B cell (primary cell): Measurements from ENCODE around the gene CLIP1. TPM values are rescaled to one million over a fixed set of nuclear protein-coding genes. Genes with fewer than 3 reads are reported as not detected.
A peak's percentile ranks its signal among the peaks of the same experiment; 100 is the strongest.

ENCODE experiments used
- ATAC-seq: fragments of 200-7000 bp; cut with Tn5 transposase; one replicate; pipeline ENCODE4 v1.10.0; 2021; ENCODE audit warnings: low read depth, mild to moderate bottlenecking, moderate number of reproducible peaks, moderate library complexity
- CTCF ChIA-PET: fragments of 350-600 bp; sonication (Branson Sonifier 250); formaldehyde crosslinking; loops from one replicate; lab custom pipeline; 2021; ENCODE audit warnings: antibody characterized with exemption, inconsistent platforms; lab: Charles Lee
- POLR2A ChIA-PET: fragments of 350-600 bp; sonication (Branson Sonifier 250); formaldehyde crosslinking; loops from one replicate; lab custom pipeline; 2021; ENCODE audit warnings: antibody characterized with exemption; lab: Charles Lee
- DNase-seq: peaks from one replicate; pipeline ENCODE4 v3.0.0; 2013
- H2AFZ ChIP-seq: 2 replicates; pipeline ENCODE4 v1.6.1; 2012; ENCODE audit warnings: mild to moderate bottlenecking, low read depth, low read length; ENCODE audit not compliant: insufficient read depth, poor library complexity, severe bottlenecking
- H3K27ac ChIP-seq, 2 donors: 1 replicate in 1 of 2; 2 replicates in 1 of 2; pipeline ENCODE4 v1.5.1; 2012 to 2013; ENCODE audit warnings: low read length in 2 of 2, mild to moderate bottlenecking in 2 of 2, moderate library complexity in 1 of 2
- H3K27me3 ChIP-seq, 4 experiments: fragments of 200-600 bp in 1 of 4; sonication (generic) in 1 of 4; replicated peaks in 1 of 4; 1 replicate in 2 of 4; 2 replicates in 2 of 4; pipeline versions ENCODE4 v1.6.1 to v1.7.0; 2013 to 2016; ENCODE audit warnings: low read length in 3 of 4, mild to moderate bottlenecking in 2 of 4, mixed read lengths in 1 of 4, moderate library complexity in 1 of 4; ENCODE audit not compliant: insufficient read depth in 4 of 4, control insufficient read depth in 3 of 4; ENCODE audit errors: control extremely low read depth in 1 of 4
- H3K36me3 ChIP-seq, 2 experiments: replicated peaks in 1 of 2; 1 replicate in 1 of 2; 2 replicates in 1 of 2; pipeline versions ENCODE4 v1.6.1 to v1.7.1; 2013; ENCODE audit warnings: low read length in 1 of 2; ENCODE audit not compliant: insufficient read depth in 2 of 2, control insufficient read depth in 1 of 2; ENCODE audit errors: control extremely low read depth in 1 of 2, extremely low read depth in 1 of 2
- H3K4me1 ChIP-seq, 2 donors: fragments of 200-600 bp in 1 of 2; sonication (generic) in 1 of 2; 1 replicate in 1 of 2; 2 replicates in 1 of 2; pipeline versions ENCODE4 v1.5.1 to v1.6.1; 2013 to 2017; ENCODE audit warnings: low read length in 2 of 2; ENCODE audit not compliant: control insufficient read depth in 2 of 2, insufficient read depth in 2 of 2
- H3K4me2 ChIP-seq: replicated peaks from 2 replicates; pipeline ENCODE3; 2012; ENCODE audit warnings: mild to moderate bottlenecking, low read depth, low read length; ENCODE audit not compliant: poor library complexity, severe bottlenecking
- H3K4me3 ChIP-seq, 5 experiments: fragments of 200-600 bp in 1 of 5; sonication (generic) in 1 of 5; 1 replicate in 3 of 5; 2 replicates in 2 of 5; pipeline versions ENCODE4 v1.5.1 to v1.7.0; 2011 to 2016; ENCODE audit warnings: low read length in 4 of 5, mild to moderate bottlenecking in 4 of 5, low read depth in 2 of 5, control low read depth in 1 of 5, moderate library complexity in 1 of 5; ENCODE audit not compliant: insufficient read depth in 1 of 5; ENCODE audit errors: control extremely low read depth in 1 of 5, extremely low read depth in 1 of 5
- H3K79me2 ChIP-seq: fragments of 200-600 bp; sonication (generic); one replicate; pipeline ENCODE4 v1.6.0; 2016; ENCODE audit warnings: low read length; ENCODE audit not compliant: control insufficient read depth, insufficient read depth
- H3K9ac ChIP-seq: fragments of 200-600 bp; sonication (generic); 2 replicates; pipeline ENCODE4 v1.6.1; 2017; ENCODE audit warnings: mild to moderate bottlenecking, low read length, moderate library complexity
- H3K9me3 ChIP-seq, 3 donors: one replicate each; pipeline versions ENCODE4 v1.6.1 to v1.7.1; 2013; ENCODE audit warnings: low read length in 2 of 3; ENCODE audit not compliant: control insufficient read depth in 2 of 3, insufficient read depth in 1 of 3; ENCODE audit errors: control extremely low read depth in 1 of 3
- H4K20me1 ChIP-seq: 2 replicates; pipeline ENCODE4 v1.6.0; 2012; ENCODE audit warnings: mild to moderate bottlenecking, low read length; ENCODE audit not compliant: insufficient read depth, control insufficient read depth, poor library complexity, severe bottlenecking
- H3K27ac Mint-ChIP-seq: one replicate; pipeline ENCODE4 v1.8.0; 2021; ENCODE audit warnings: mixed read lengths
- H3K27me3 Mint-ChIP-seq: one replicate; pipeline ENCODE4 v1.8.0; 2021; ENCODE audit warnings: mixed read lengths
- H3K4me1 Mint-ChIP-seq: one replicate; pipeline ENCODE4 v1.8.0; 2021; ENCODE audit warnings: mixed read lengths
- H3K4me3 Mint-ChIP-seq: one replicate; pipeline ENCODE4 v1.8.0; 2021; ENCODE audit warnings: mixed read lengths
- H3K9me3 Mint-ChIP-seq: one replicate; pipeline ENCODE4 v1.8.0; 2022; ENCODE audit warnings: mixed read lengths; ENCODE audit not compliant: insufficient read depth
- EZH2 ChIP-seq: IDR thresholded peaks from 2 replicates; pipeline ENCODE4 v1.6.1; 2012; ENCODE audit warnings: borderline replicate concordance, low read depth, mild to moderate bottlenecking, moderate library complexity, low read length; ENCODE audit not compliant: insufficient read depth, poor library complexity, severe bottlenecking
- WGBS: methylation state at CpG from one replicate; pipeline ENCODE4 v1.1.5; 2013; ENCODE audit warnings: missing lambda C conversion rate; ENCODE audit not compliant: insufficient coverage; 5-methylcytosine and 5-hydroxymethylcytosine counted together
- intact Hi-C: fragments of 100-400 bp; cut with micrococcal nuclease; formaldehyde crosslinking; loops from one replicate; pipeline ENCODE4 v1.10.0; 2022
- polyA plus RNA-seq: library from polyadenylated mRNA; depleted of rRNA; stranded (reverse); fragments of >200 nt; gene quantifications from 2 replicates; pipeline ENCODE4 v1.2.3, GENCODE V29; 2012
- total RNA-seq, 2 donors: library from RNA; stranded (reverse); fragments of 120-200 nt in 1 of 2; gene quantifications; 1 replicate in 1 of 2; 2 replicates in 1 of 2; pipeline versions ENCODE4 v1.2.3 to v1.2.4, GENCODE V29; 2013 to 2022
- TF ChIP-seq, protein P1 (sequence below): fragments of 200-600 bp; IDR thresholded peaks from one replicate; pipeline ENCODE4 v1.8.0; 2022; ENCODE audit warnings: antibody characterized with exemption, mild to moderate bottlenecking

The CLIP1 gene
- total and polyA plus RNA-seq, 2 donors (not counting 1 experiment from before 2014, with no cell fraction given) = 17.0 to 64.9 TPM

DNA sequence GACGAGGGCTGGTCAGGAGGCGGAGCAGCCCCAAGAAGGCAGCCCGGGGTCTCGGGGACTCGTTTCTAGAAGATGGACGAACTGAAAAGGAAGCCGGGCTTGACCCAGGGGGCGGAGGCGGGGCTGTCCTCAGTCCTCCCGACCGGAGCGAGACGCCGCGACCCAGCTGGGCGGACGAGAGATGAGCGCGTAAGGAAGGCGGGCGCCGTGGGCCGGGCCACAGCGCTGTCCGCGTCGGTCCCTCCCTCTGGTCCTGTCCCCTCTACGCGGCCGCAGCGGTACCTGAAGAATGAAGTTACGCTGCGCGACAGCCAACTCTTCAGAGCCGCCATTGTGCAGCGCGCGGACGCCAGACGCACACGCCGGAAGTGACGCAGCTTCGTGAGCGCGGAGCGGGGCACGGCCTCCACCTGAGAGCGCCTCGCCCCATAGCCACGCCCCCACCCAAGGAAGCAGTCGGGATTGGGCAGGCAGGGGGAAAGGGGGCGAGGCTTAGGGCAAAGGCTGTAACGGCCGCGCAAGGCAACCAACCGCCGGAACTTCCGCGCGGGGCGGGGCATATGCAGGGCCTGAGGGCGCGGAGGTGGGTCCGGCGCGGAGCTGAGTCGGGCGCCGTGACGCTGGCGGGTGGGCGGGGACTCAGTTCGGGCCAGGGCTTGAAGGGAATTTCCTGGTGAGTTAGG, 196.6 kb downstream of the CLIP1 start, which contains the start of gene DIABLO:
Gene DIABLO, minus strand, starts transcription at position 370 of the 683 bp plus-strand sequence. Its CDS starts 38 bp downstream, at position 332.
- H3K4me1 Mint-ChIP-seq = peaks cover 35% of the 10 kb centered on the region

More for the DNA sequence above, 196.6 kb downstream of the CLIP1 start, which contains the start of gene DIABLO:
- Histone ChIP-seq H3K27ac (peak within 1 kb of the TSS; percentile 94 to 97), H3K4me3 (peak within 1 kb of the TSS; percentile 51 to 98 (median 90)), H3K9ac (peak within 1 kb of the TSS; percentile 99), H3K79me2 (peaks cover 46% of the 10 kb centered on the region), H3K36me3 (peaks cover 0 to 40% of the 10 kb centered on the region in 2 experiments), H3K9me3 (no peaks in the 10 kb centered on the region), H3K4me1 (peaks cover 19 to 21% of the 10 kb centered on the region in 2 donors), H2AFZ (peak within 1 kb of the TSS; percentile 95), H3K4me2 (peak within 1 kb of the TSS; percentile 96), H3K27me3 (no peaks in the 10 kb centered on the region), H4K20me1 (peaks cover 25% of the 10 kb centered on the region)
- H3K9me3 Mint-ChIP-seq = no peaks in the 10 kb centered on the region
- H3K4me3 Mint-ChIP-seq = peak within 1 kb of the TSS; percentile 94
- under 1% methylated on average over 72 of the region's 74 CpGs for WGBS
- intact Hi-C loops = loop anchor here (1.0 kb wide), 3 partner anchors 40 to 275 kb away; partner anchors contain the start of genes MLXIP and VPS33A
- DNase-seq (peak; percentile 100), ATAC-seq (peak; percentile 93)
- CTCF ChIA-PET = interaction anchor here (0.6 to 1.1 kb wide), 5 partner anchors 59 to 1924 kb away, joined by 3 to 4 read pairs (median 3); partner anchors contain the start of genes CFAP251 and SIRT4
- no peak for TF ChIP-seq EZH2
- TF ChIP-seq, protein P1, sequence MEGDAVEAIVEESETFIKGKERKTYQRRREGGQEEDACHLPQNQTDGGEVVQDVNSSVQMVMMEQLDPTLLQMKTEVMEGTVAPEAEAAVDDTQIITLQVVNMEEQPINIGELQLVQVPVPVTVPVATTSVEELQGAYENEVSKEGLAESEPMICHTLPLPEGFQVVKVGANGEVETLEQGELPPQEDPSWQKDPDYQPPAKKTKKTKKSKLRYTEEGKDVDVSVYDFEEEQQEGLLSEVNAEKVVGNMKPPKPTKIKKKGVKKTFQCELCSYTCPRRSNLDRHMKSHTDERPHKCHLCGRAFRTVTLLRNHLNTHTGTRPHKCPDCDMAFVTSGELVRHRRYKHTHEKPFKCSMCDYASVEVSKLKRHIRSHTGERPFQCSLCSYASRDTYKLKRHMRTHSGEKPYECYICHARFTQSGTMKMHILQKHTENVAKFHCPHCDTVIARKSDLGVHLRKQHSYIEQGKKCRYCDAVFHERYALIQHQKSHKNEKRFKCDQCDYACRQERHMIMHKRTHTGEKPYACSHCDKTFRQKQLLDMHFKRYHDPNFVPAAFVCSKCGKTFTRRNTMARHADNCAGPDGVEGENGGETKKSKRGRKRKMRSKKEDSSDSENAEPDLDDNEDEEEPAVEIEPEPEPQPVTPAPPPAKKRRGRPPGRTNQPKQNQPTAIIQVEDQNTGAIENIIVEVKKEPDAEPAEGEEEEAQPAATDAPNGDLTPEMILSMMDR = no peak
- H3K27ac Mint-ChIP-seq = peak within 1 kb of the TSS; percentile 96
- POLR2A ChIA-PET = interaction anchor here (0.5 to 1.6 kb wide), 9 partner anchors 40 to 1934 kb away, joined by 3 to 10 read pairs (median 3); partner anchors contain the start of genes LRRC43, RNU4-2 and VPS33A
- no peaks in the 10 kb centered on the region for H3K27me3 Mint-ChIP-seq

Other genes with a start within 250 kb of the CLIP1 start
- gene IL31, start 248.4 kb downstream of the CLIP1 start, total RNA-seq = not detected in 2 replicates
- gene IL31, start 248.4 kb downstream of the CLIP1 start, polyA plus RNA-seq = not detected in 2 replicates
- gene LRRC43, start 239.5 kb downstream of the CLIP1 start, total RNA-seq = not detected in 2 replicates
- not detected in 2 replicates for gene LRRC43, start 239.5 kb downstream of the CLIP1 start, polyA plus RNA-seq
- gene B3GNT4, start 219.0 kb downstream of the CLIP1 start, total RNA-seq = 0.12 TPM in 1 of 2 replicates, not detected in the other
- not detected in 2 replicates for gene B3GNT4, start 219.0 kb downstream of the CLIP1 start, polyA plus RNA-seq
- 42.8 and 44.6 TPM in 2 replicates for gene DIABLO, start 196.6 kb downstream of the CLIP1 start, total RNA-seq
- gene DIABLO, start 196.6 kb downstream of the CLIP1 start, polyA plus RNA-seq = 36.8 and 71.6 TPM in 2 replicates
- 34.6 and 34.9 TPM in 2 replicates for gene VPS33A, start 156.2 kb downstream of the CLIP1 start, total RNA-seq
- 11.1 and 11.3 TPM in 2 replicates for gene VPS33A, start 156.2 kb downstream of the CLIP1 start, polyA plus RNA-seq
- 56.2 and 57.0 TPM in 2 replicates for gene ZCCHC8, start 78.3 kb upstream of the CLIP1 start, total RNA-seq
- gene ZCCHC8, start 78.3 kb upstream of the CLIP1 start, polyA plus RNA-seq = 30.0 and 30.7 TPM in 2 replicates
- gene RSRC2, start 104.3 kb upstream of the CLIP1 start, total RNA-seq = 151 and 155 TPM in 2 replicates
- 56.2 and 205 TPM in 2 replicates for gene RSRC2, start 104.3 kb upstream of the CLIP1 start, polyA plus RNA-seq
- 49.0 and 52.4 TPM in 2 replicates for gene KNTC1, start 104.6 kb upstream of the CLIP1 start, total RNA-seq
- 27.1 and 35.5 TPM in 2 replicates for gene KNTC1, start 104.6 kb upstream of the CLIP1 start, polyA plus RNA-seq